ENCODE results near the gene SFSWAP. TPM values are rescaled to one million over a fixed set of nuclear protein-coding genes. Genes with fewer than 3 reads are reported as not detected.

Gene SFSWAP
- total and polyA plus RNA-seq, 7 donors = 10.8 to 42.9 (median 27.8) TPM

DNA sequence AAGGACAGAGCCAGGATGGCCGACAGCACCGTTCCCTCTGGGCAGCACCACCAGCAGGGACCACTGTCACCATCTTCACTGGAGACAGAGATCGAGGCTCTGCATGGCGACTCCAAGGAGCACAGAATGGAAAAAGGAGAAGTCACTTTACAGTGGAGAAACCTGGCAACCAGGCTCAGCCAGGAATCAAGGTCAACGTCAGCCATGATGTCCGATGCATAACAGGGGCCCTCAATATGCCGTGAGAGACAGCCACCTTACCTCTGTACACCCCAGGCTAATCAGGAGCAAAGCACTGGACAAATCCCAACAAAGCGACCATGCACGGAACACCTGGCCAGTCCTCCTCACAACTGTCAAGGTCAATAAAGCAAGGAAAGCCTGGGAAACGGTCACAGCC is 20.6 kb upstream of the SFSWAP start:
- intact Hi-C loops (cut with DNase I) = no loop called here
- Histone ChIP-seq H3K9me3 (no peaks in the 10 kb centered on the region), H3K4me1 (no peaks in the 10 kb centered on the region), H3K36me3 (no peaks in the 10 kb centered on the region), H3K27ac (no peak overlapping the region), H3K27me3 (peaks cover 0 to 35% (median 11%) of the 10 kb centered on the region in 3 donors), H3K4me3 (no peak overlapping the region)
- TF ChIP-seq, protein P1, sequence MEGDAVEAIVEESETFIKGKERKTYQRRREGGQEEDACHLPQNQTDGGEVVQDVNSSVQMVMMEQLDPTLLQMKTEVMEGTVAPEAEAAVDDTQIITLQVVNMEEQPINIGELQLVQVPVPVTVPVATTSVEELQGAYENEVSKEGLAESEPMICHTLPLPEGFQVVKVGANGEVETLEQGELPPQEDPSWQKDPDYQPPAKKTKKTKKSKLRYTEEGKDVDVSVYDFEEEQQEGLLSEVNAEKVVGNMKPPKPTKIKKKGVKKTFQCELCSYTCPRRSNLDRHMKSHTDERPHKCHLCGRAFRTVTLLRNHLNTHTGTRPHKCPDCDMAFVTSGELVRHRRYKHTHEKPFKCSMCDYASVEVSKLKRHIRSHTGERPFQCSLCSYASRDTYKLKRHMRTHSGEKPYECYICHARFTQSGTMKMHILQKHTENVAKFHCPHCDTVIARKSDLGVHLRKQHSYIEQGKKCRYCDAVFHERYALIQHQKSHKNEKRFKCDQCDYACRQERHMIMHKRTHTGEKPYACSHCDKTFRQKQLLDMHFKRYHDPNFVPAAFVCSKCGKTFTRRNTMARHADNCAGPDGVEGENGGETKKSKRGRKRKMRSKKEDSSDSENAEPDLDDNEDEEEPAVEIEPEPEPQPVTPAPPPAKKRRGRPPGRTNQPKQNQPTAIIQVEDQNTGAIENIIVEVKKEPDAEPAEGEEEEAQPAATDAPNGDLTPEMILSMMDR (IDR thresholded peaks at IDR 0.05) = no peak
- TF ChIP-seq EP300 (IDR thresholded peaks at IDR 0.05) = no peak
- no peak for TF ChIP-seq POLR2AphosphoS5 (IDR thresholded peaks at IDR 0.05)
- no peak for TF ChIP-seq POLR2A (IDR thresholded peaks at IDR 0.05)
- DNase-seq = no peak
- 74 to 80% methylated on average over 10 of the region's 10 CpGs for WGBS, 2 donors

DNA sequence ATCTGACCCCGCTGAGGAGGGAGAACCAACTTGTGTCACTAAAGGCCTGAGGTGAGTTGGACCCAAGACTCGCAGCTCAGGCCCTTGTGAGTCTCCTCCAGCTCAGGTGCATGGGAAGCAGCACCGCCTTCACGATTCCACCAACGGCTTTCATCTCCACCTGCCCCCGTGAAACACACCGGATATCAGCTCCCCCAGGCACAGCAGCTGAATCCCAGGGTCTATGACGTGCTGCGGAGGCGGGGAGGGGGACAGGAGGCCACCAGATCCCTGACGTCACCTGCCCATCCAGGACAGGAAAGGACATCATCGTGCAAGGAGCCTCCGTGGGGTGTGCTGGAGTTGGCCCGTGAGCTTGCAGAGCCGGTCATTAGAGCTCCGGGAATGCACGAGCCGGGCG is 18.5 kb upstream of the SFSWAP start:
- Histone ChIP-seq H3K36me3 (no peaks in the 10 kb centered on the region), H3K4me1 (no peaks in the 10 kb centered on the region), H3K27me3 (peaks cover 0 to 32% (median 11%) of the 10 kb centered on the region in 3 donors), H3K4me3 (no peak overlapping the region), H3K27ac (no peak overlapping the region), H3K9me3 (no peaks in the 10 kb centered on the region)
- no peak for DNase-seq
- intact Hi-C loops (cut with DNase I) = no loop called here
- no peak for TF ChIP-seq EP300 (IDR thresholded peaks at IDR 0.05)
- TF ChIP-seq, protein P1 (IDR thresholded peaks at IDR 0.05) = no peak
- TF ChIP-seq POLR2AphosphoS5 (IDR thresholded peaks at IDR 0.05) = no peak
- no peak for TF ChIP-seq POLR2A (IDR thresholded peaks at IDR 0.05)
- WGBS, 2 donors = 80 to 89% methylated on average over 19 of the region's 19 CpGs

DNA sequence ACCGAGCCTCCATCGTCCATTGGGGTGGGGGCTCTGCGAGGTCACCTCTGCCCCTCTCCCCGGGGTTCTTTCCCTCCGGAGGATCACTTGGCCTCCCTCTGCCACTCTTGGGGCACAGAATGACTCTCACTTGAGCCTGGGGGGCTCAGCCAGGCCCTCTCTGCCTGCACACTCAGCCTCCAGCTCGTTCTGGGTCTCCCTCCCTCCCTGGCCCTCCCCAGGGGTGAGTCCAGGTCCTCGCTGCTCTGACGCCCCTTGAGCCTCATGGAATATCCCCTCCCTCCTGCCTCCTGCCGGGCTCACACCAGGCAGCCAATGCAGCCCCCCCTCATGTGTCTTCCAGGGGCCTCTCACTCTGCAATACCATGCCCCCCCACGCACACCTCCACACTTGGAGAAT is 17.7 kb upstream of the SFSWAP start:
- TF ChIP-seq, protein P1 (IDR thresholded peaks at IDR 0.05) = no peak
- TF ChIP-seq EP300 (IDR thresholded peaks at IDR 0.05) (no peak), POLR2AphosphoS5 (IDR thresholded peaks at IDR 0.05) (no peak), POLR2A (IDR thresholded peaks at IDR 0.05) (no peak)
- Histone ChIP-seq H3K9me3 (no peaks in the 10 kb centered on the region), H3K4me3 (no peak overlapping the region), H3K36me3 (no peaks in the 10 kb centered on the region), H3K4me1 (no peaks in the 10 kb centered on the region), H3K27ac (no peak overlapping the region), H3K27me3 (peaks cover 0 to 29% (median 6%) of the 10 kb centered on the region in 3 donors)
- 59 to 77% methylated on average over 10 of the region's 10 CpGs for WGBS, 2 donors
- intact Hi-C loops (cut with DNase I) = no loop called here
- DNase-seq = no peak

DNA sequence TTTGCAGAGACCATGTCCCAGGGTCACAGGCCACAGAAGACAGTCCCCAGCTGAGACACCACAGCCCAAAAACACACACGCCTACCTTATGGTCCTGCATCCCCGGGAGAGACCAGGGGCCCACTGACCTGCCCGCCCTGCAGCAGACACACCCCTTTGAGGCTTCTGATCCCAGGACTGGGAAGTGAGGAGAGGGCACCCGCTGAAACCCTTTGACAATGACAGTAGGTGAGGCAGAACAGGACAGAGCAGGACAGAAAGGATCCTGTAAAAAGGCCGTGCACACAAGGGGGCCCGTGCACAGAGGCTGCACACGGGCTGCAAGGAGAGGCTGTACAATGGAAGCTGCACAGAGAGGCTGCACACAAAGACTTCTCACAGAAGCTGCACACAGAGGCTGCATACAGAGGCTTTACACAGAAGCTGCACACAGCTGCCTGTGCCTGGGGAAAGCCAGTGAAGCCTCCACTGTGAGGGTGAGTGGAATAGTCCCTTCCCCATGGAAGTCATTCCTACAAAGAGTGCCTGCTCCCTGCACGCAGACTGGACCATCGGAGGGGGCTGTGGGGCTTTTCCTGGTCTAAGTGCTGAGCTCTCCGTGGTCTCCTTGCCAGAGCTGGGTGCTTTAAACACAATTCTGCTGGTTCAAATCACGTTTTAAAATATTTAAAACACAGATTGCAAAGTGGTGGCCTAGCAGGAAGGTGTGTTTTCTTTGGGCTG is 16.6 kb upstream of the SFSWAP start:
- Histone ChIP-seq H3K4me3 (no peak overlapping the region), H3K36me3 (no peaks in the 10 kb centered on the region), H3K4me1 (no peaks in the 10 kb centered on the region), H3K27me3 (peaks cover 0 to 27% (median 0%) of the 10 kb centered on the region in 3 donors), H3K27ac (no peak overlapping the region), H3K9me3 (no peaks in the 10 kb centered on the region)
- intact Hi-C loops (cut with DNase I) = no loop called here
- DNase-seq = no peak
- TF ChIP-seq POLR2A (IDR thresholded peaks at IDR 0.05) = no peak
- no peak for TF ChIP-seq POLR2AphosphoS5 (IDR thresholded peaks at IDR 0.05)
- TF ChIP-seq, protein P1 (IDR thresholded peaks at IDR 0.05) = no peak
- TF ChIP-seq EP300 (IDR thresholded peaks at IDR 0.05) = no peak
- 78 to 86% methylated on average over 11 of the region's 11 CpGs for WGBS, 2 donors

All from sigmoid colon (tissue), 7 donors.